NT2/D1 (cell line): ENCODE results near the gene SENP2.
"Not testable (repeated sequence)": the region's sequence is repeated elsewhere in the genome, so short reads cannot be mapped to it uniquely, and the experiment has no call there.

Experiments used
- DNase-seq: peaks from one replicate; pipeline ENCODE4 v3.0.0-alpha.2; 2011; ENCODE audit warnings: low read depth, low spot score
- H3K27me3 ChIP-seq: 2 replicates; pipeline ENCODE4 v1.6.0; 2011; ENCODE audit warnings: mild to moderate bottlenecking; ENCODE audit not compliant: insufficient read length, insufficient read depth
- H3K36me3 ChIP-seq: 2 replicates; pipeline ENCODE4 v1.6.1; 2011; ENCODE audit warnings: mild to moderate bottlenecking, low read length, mixed read lengths; ENCODE audit not compliant: insufficient read depth, insufficient read length
- H3K4me1 ChIP-seq: 2 replicates; pipeline ENCODE4 v1.5.1; 2011; ENCODE audit not compliant: insufficient read depth, insufficient read length
- H3K4me3 ChIP-seq: 2 replicates; pipeline ENCODE4 v1.5.1; 2011; ENCODE audit warnings: low read depth; ENCODE audit not compliant: insufficient read length
- H3K9ac ChIP-seq: 2 replicates; pipeline ENCODE4 v1.6.0; 2011; ENCODE audit warnings: low read depth; ENCODE audit not compliant: insufficient read length
- H3K9me3 ChIP-seq: 2 replicates; pipeline ENCODE4 v1.5.1; 2011; ENCODE audit warnings: mild to moderate bottlenecking, low read length; ENCODE audit not compliant: insufficient read depth
- SUZ12 ChIP-seq: IDR thresholded peaks from 2 replicates; pipeline ENCODE4 v1.6.1; 2011; ENCODE audit not compliant: insufficient read length, insufficient read depth; ENCODE audit errors: extremely low read depth
- YY1 ChIP-seq: IDR thresholded peaks from 2 replicates; pipeline ENCODE4 v1.6.1; 2011; ENCODE audit not compliant: insufficient read length, insufficient read depth
- ZNF274 ChIP-seq: IDR thresholded peaks from 2 replicates; pipeline ENCODE4 v1.6.1; 2011; ENCODE audit warnings: mild to moderate bottlenecking, low read depth, low read length

Gene SENP2

DNA sequence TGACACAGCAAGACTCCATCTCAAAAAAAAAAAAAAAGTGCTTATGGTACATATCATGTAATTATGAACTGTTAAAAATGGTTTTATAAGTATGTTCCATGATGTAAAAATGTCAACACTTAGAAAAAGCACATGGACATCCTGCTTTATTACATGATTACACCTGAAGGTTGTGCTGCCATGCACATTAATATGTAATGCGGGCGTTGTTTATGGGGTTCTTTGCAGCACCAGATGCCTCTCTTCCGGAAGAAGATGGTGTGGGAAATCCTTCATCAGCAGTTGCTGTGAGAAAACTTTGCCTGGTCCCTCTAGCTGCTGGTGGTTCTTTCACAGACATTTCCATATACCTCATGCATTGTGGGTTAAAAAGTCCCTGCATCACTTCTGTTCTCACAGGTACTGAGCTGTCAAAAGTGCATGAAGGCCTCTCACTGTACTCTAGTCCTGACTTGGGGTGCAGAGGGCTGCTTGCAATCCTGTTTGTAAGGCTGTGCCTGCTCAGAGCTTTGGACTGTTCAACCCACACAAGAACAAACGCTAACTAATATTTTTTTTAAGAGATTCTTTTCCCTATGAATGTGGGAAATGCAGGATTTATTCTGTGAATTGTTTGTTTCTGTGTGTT, 43.6 kb downstream of the SENP2 start:
- Histone ChIP-seq H3K36me3 (peaks cover 48% of the 10 kb centered on the region), H3K4me3 (no peak overlapping the region), H3K9ac (no peak overlapping the region), H3K4me1 (no peaks in the 10 kb centered on the region), H3K9me3 (no peaks in the 10 kb centered on the region; the same call in 1 of the 2 replicates), H3K27me3 (no peaks in the 10 kb centered on the region)
- no peak for TF ChIP-seq ZNF274
- TF ChIP-seq SUZ12: no peak
- DNase-seq: no peak

DNA sequence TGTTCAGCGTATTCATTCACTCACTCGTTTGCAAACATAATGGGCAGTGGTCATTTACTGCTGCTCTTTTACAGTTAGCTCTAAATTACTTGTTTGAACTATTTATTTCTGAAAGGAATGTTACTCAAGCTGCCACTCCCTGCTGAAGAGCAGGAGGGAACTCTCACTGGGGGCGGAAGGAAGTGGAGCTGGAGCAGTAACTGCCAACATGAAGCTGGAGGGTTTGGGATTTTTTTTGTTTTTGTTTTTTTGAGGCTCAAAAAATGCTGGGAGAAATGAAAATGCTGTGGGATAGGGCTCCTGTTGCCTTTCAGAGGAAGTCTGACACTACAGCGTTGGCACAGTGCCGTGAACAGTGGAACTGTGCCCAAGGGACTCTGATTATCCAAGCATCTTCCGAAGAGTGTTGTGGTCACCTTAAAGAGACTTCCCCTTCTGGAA, 44.1 kb downstream of the SENP2 start:
- H3K9me3 ChIP-seq: no peaks in the 10 kb centered on the region; the same call in 1 of the 2 replicates
- H3K36me3 ChIP-seq: peaks cover 48% of the 10 kb centered on the region
- H3K9ac ChIP-seq: no peak overlapping the region
- H3K4me1 ChIP-seq: no peaks in the 10 kb centered on the region
- H3K27me3 ChIP-seq: no peaks in the 10 kb centered on the region
- no peak for DNase-seq
- no peak overlapping the region for H3K4me3 ChIP-seq
- TF ChIP-seq SUZ12: no peak
- TF ChIP-seq ZNF274: no peak
- TF ChIP-seq YY1: no peak

DNA sequence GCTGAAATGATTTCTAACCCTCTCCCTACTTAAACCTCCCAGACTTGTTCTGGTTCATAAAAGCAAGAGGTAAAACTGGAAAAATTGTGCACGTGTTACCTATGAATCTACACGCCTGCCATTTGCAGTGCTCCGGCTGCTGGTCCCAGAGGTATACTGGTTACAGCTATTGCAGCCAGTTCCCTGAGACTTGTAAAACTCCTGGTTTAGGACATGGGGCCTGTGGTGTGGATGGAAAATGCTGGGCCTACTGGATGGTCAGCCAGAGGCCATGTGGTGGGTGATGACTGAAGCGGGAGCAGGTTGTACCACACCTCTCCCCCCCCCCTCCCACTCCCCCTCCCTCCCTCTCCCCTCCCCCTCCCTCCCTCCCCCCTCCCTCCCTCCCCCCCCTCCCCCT, 45.0 kb downstream of the SENP2 start:
- Histone ChIP-seq H3K36me3 (peaks cover 39% of the 10 kb centered on the region), H3K27me3 (no peaks in the 10 kb centered on the region), H3K4me3 (no peak overlapping the region), H3K9ac (no peak overlapping the region), H3K4me1 (no peaks in the 10 kb centered on the region), H3K9me3 (no peaks in the 10 kb centered on the region; the same call in 1 of the 2 replicates)
- TF ChIP-seq ZNF274 (no peak), YY1 (no peak), SUZ12 (no peak)
- no peak for DNase-seq

DNA sequence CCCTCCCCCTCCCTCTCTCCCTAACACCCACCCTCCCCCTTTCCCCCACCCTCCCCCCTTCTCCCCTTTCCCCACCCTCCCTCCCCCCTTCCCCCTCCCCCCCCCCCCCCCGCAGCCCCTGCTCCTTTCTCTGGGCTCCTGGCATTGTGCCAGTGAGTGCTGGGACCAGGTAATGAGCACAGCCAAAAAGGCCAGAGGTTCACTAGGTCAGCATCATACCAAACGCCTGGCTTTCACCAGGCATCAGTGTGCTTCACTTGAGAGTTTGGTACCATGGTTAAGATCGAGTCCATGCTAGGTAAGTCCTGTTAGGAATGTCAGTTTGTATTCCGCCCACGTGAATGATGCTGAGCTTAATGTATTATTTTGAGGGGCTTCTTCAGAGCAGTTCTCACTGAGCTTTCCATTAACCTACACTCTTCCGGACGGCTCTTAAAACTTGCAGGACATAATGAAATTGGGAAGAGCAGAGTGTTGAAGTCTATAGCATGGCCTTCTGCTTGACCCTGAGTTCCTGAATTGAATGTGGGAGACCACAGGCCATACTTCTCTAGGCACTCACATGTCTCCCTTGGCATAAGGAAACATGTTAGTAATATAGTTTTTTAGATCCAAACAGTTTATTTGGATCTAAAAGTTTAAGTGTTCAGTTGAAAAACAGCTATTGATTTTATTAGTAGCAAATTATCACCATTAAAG, 45.6 kb downstream of the SENP2 start:
- Histone ChIP-seq H3K4me3 (no peak overlapping the region), H3K27me3 (no peaks in the 10 kb centered on the region), H3K36me3 (peaks cover 36% of the 10 kb centered on the region), H3K4me1 (no peaks in the 10 kb centered on the region), H3K9me3 (no peaks in the 10 kb centered on the region; the same call in 1 of the 2 replicates), H3K9ac (no peak overlapping the region)
- no peak for DNase-seq
- no peak for TF ChIP-seq SUZ12
- no peak for TF ChIP-seq ZNF274
- no peak for TF ChIP-seq YY1

DNA sequence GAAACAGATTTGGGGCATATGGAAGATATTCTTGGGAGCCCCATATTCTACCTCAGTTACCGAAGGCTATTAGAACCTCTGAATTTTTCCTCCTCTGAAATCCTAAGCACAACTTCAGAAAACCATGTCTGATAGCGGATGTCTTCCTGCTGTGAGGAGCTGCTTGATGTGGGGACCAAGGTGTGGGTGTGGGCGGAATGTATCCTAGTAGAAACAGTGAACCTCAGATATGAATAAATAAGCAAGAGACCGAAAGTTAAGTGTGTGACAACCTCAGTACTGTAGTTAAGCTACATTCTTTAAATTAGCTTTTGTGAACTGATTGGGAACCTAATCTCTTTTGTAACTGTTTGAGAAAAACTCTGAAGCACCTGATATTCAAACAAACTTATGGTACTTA, 46.9 kb downstream of the SENP2 start:
- no peaks in the 10 kb centered on the region for H3K27me3 ChIP-seq
- DNase-seq: no peak
- H3K4me3 ChIP-seq: no peak overlapping the region
- no peak overlapping the region for H3K9ac ChIP-seq
- no peaks in the 10 kb centered on the region; the same call in 1 of the 2 replicates for H3K9me3 ChIP-seq
- TF ChIP-seq YY1: no peak
- peaks cover 24% of the 10 kb centered on the region for H3K36me3 ChIP-seq
- no peaks in the 10 kb centered on the region for H3K4me1 ChIP-seq

DNA sequence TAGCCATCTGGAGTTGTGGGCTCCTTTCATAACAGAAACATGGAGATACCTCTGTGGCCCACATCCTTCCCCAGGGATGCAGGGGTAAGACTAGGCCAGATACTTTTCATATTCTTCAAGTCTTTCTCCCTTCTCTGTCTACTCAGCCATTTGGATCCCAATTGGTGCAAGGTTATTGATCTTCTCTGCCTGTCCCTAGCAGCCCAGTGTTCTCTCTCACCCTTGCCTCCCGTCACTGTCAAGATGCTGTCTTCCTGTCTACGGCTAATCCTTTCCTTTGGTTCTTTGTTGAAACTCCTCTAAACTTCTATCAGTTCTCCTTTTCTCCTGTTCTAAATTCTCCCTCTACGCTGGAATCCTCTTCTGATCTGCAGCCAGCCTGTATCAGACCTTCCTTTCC, 51.3 kb downstream of the SENP2 start:
- no peak overlapping the region for H3K4me3 ChIP-seq
- no peak overlapping the region for H3K9ac ChIP-seq
- no peaks in the 10 kb centered on the region for H3K27me3 ChIP-seq
- no peak for DNase-seq
- H3K36me3 ChIP-seq: peaks cover 10% of the 10 kb centered on the region
- TF ChIP-seq YY1 (no peak), ZNF274 (no peak), SUZ12 (no peak)
- no peaks in the 10 kb centered on the region for H3K4me1 ChIP-seq
- H3K9me3 ChIP-seq: no peaks in the 10 kb centered on the region

DNA sequence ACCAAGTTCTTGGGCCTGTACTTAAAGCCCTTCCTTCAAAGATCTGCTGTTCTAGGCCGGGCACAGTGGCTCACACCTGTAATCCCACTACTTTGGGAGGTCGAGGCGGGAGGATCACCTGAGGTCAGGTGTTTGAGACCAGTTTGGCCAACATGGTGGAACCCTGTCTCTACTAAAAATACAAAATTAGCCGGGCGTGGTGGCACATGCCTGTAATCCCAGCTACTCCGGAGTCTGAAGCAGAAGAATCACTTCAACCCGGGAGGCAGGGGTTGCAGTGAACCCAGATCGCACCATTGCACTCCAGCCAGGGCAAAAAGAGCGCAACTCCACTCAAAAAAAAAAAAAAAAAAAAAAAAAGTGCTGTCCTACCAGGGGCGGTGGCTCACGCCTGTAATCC, 52.6 kb downstream of the SENP2 start:
- not testable (repeated sequence) for H3K4me3 ChIP-seq, H3K27me3 ChIP-seq, H3K9ac ChIP-seq, H3K9me3 ChIP-seq, DNase-seq, H3K4me1 ChIP-seq
- peaks cover 22% of the 10 kb centered on the region for H3K36me3 ChIP-seq
